HepG2 (cell line): Measurements from ENCODE around the gene PRCD. TPM values are rescaled to one million over a fixed set of nuclear protein-coding genes. Genes with fewer than 3 reads are reported as not detected.
A peak's percentile ranks its signal among the peaks of the same experiment; 100 is the strongest.

ENCODE experiments used
- ARNT2 ChIP-seq: sonication (generic); formaldehyde crosslinking; IDR thresholded peaks from 2 replicates; pipeline ENCODE4 v1.8.0; 2022; ENCODE audit warnings: mild to moderate bottlenecking, low read depth, missing genetic modification reagents, moderate library complexity
- ATAD3A ChIP-seq: sonication (generic); formaldehyde crosslinking; IDR thresholded peaks from 2 replicates; pipeline ENCODE4 v1.4.0; 2020; ENCODE audit warnings: missing genetic modification reagents
- ATF7-NPFF ChIP-seq: sonication (generic); formaldehyde crosslinking; IDR thresholded peaks from 2 replicates; pipeline ENCODE4 v1.8.1; 2023; ENCODE audit warnings: mild to moderate bottlenecking, low read depth, missing genetic modification reagents, moderate library complexity
- HMGA1 ChIP-seq: sonication (generic); formaldehyde crosslinking; conservative IDR thresholded peaks from 2 replicates; pipeline ENCODE4 v1.4.0; 2020; ENCODE audit warnings: missing genetic modification reagents
- HNRNPLL ChIP-seq: fragments of 200-400 bp; formaldehyde crosslinking; IDR thresholded peaks from 2 replicates; pipeline ENCODE4 v1.6.1; 2017; ENCODE audit warnings: mild to moderate bottlenecking, low read depth, low read length; ENCODE audit not compliant: poor library complexity, severe bottlenecking
- HOXA3 ChIP-seq: sonication (generic); formaldehyde crosslinking; IDR thresholded peaks from 2 replicates; pipeline ENCODE4 v1.5.0; 2020; ENCODE audit warnings: missing genetic modification reagents
- KLF16 ChIP-seq, 2 experiments: sonication (generic) in 1 of 2; formaldehyde crosslinking in 1 of 2; IDR thresholded peaks; 2 replicates each; pipeline versions ENCODE4 v1.6.1 to v1.8.0; 2016 to 2023; ENCODE audit warnings: missing genetic modification reagents in 2 of 2, missing compliant biosample characterization in 1 of 2
- PHB2 ChIP-seq: fragments of 450-650 bp; IDR thresholded peaks from 2 replicates; pipeline ENCODE4 v1.6.1; 2018; ENCODE audit not compliant: partially characterized antibody
- RBAK ChIP-seq: sonication (generic); formaldehyde crosslinking; IDR thresholded peaks from 2 replicates; pipeline ENCODE4 v1.5.1; 2020; ENCODE audit warnings: mild to moderate bottlenecking, missing genetic modification reagents
- SIN3B ChIP-seq: fragments of 150-350 bp; IDR thresholded peaks from 2 replicates; pipeline ENCODE4 v1.6.1; 2014; ENCODE audit warnings: low read length
- TCF7 ChIP-seq: sonication (generic); IDR thresholded peaks from 2 replicates; pipeline ENCODE4 v1.6.1; 2016; ENCODE audit warnings: antibody characterized with exemption, low read depth
- TCF7L2 ChIP-seq: IDR thresholded peaks from 2 replicates; pipeline ENCODE4 v1.6.1; 2011; ENCODE audit warnings: mild to moderate bottlenecking, low read depth, low read length, moderate library complexity
- U2AF1 ChIP-seq: fragments of 200-400 bp; formaldehyde crosslinking; optimal IDR thresholded peaks from 2 replicates; pipeline ENCODE3; 2017; ENCODE audit warnings: mild to moderate bottlenecking, low read depth, low read length
- XRCC5 ChIP-seq: fragments of 200-400 bp; formaldehyde crosslinking; optimal IDR thresholded peaks from 2 replicates; pipeline ENCODE3; 2017; ENCODE audit warnings: mild to moderate bottlenecking, low read length
- ZBTB38 ChIP-seq: sonication (generic); formaldehyde crosslinking; IDR thresholded peaks from 2 replicates; pipeline ENCODE4 v1.5.1; 2020; ENCODE audit warnings: mild to moderate bottlenecking, missing genetic modification reagents
- ZNF292 ChIP-seq: sonication (generic); formaldehyde crosslinking; IDR thresholded peaks from 2 replicates; pipeline ENCODE4 v1.8.1; 2022; ENCODE audit warnings: mild to moderate bottlenecking, low read depth, missing genetic modification reagents, borderline replicate concordance
- ZNF546 ChIP-seq: sonication (generic); formaldehyde crosslinking; conservative IDR thresholded peaks from 2 replicates; pipeline ENCODE4 v1.8.1; 2023; ENCODE audit warnings: mild to moderate bottlenecking, missing genetic modification reagents
- ZNF713 ChIP-seq: sonication (generic); formaldehyde crosslinking; IDR thresholded peaks from 2 replicates; pipeline ENCODE4 v1.4.0; 2020; ENCODE audit warnings: mild to moderate bottlenecking, missing genetic modification reagents
- ZNF83 ChIP-seq: sonication (generic); formaldehyde crosslinking; IDR thresholded peaks from 2 replicates; pipeline ENCODE4 v1.4.0; 2020; ENCODE audit warnings: missing genetic modification reagents, mild to moderate bottlenecking, borderline replicate concordance
- polyA plus RNA-seq, 8 experiments: library from polyadenylated mRNA; depleted of rRNA in 3 of 8; stranded (reverse) in 7 of 8; unstranded in 1 of 8; fragments of >200 nt; fragmentation: Illumina TruSeq in 4 of 8; extraction: Trizol in 4 of 8; gene quantifications; 2 replicates each; pipeline versions ENCODE4 v1.2.1 to v1.2.3, GENCODE V29; 2011 to 2016; ENCODE audit warnings: low read depth in 4 of 8, missing spikeins in 1 of 8, mixed read lengths in 1 of 8; ENCODE audit not compliant: insufficient read depth in 1 of 8
- total RNA-seq, 5 experiments: library from RNA; depleted of rRNA; stranded (reverse); fragments of >200 nt; fragmentation: Illumina TruSeq; extraction: Trizol; gene quantifications; 2 replicates each; pipeline ENCODE4 v1.2.3, GENCODE V29; 2016; ENCODE audit warnings: low read depth in 1 of 5
- TF ChIP-seq, protein P1 (sequence below): sonication (generic); formaldehyde crosslinking; conservative IDR thresholded peaks from 2 replicates; pipeline ENCODE4 v1.5.0; 2020; ENCODE audit warnings: missing genetic modification reagents
- TF ChIP-seq, protein P2 (sequence below): sonication (generic); formaldehyde crosslinking; IDR thresholded peaks from 2 replicates; pipeline ENCODE4 v1.8.0; 2022; ENCODE audit warnings: missing genetic modification reagents, mild to moderate bottlenecking, inconsistent platforms, borderline replicate concordance
- TF ChIP-seq, protein P3 (sequence below): sonication (generic); formaldehyde crosslinking; IDR thresholded peaks from 2 replicates; pipeline ENCODE4 v1.8.1; 2023; ENCODE audit warnings: mild to moderate bottlenecking, missing genetic modification reagents, borderline replicate concordance
- TF ChIP-seq, protein P4 (sequence below): sonication (generic); formaldehyde crosslinking; IDR thresholded peaks from 2 replicates; pipeline ENCODE4 v1.4.0; 2020; ENCODE audit warnings: missing genetic modification reagents
- TF ChIP-seq, protein P5 (sequence below): sonication (generic); formaldehyde crosslinking; IDR thresholded peaks from 2 replicates; pipeline ENCODE4 v1.4.0; 2020; ENCODE audit warnings: missing genetic modification reagents; ENCODE audit errors: not compliant biosample characterization

PRCD gene
- total and polyA plus RNA-seq, 2 of the 13 experiments (the other 11 are each of a cell fraction or from before 2014, with no cell fraction given) = 0.51 TPM; not detected in 1

DNA sequence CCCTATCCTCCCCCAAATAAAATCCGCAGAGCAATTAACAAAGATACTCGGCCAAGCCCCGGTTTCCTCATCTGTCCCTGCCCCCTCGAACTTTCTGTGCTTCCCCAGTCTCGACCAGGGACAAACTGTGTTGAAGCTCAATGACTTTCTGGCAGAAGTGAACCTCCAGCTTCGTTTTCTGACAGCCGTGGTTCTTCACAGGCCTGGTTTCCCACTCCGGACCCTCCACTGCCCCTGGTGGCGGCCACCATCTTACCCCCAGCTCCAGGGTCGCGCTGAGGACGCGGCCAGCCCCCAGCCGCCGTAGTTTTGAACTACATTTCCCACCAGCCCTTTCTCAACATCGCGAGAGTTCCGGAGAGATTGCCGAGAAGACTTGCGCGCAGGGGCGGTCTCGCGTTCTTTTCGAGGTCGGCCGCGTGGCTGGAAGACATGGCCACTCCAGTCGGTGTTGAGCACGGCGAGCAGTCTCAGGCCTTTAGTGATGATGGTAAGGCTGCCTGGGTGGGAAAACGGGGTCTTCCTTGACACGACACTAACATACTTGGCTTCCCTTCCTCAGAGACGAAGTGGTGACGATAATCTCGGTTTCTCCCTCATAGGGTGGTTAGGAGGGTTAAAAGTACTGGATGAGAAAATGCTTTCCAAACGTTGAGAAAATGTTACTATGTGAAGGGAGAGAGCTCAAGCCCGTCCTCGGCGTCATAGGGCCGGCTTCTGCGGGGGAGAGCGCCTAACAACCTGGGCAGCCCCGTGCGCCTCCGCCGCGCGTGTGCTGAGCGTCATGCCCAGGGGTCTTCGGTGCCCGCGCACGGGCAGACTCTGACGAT, 17.7 kb downstream of the PRCD start (continued):
- TF ChIP-seq ZNF83 (CRISPR knock-in tag) (no peak), ZNF292 (CRISPR knock-in tag) (no peak), XRCC5 (peak; percentile 99), KLF16 (CRISPR knock-in tag; IDR thresholded peaks at IDR 0.05) (peak in 1 of 2 experiments; percentile 91; a peak in 2 of 4 replicates), ZBTB38 (CRISPR knock-in tag) (peak; percentile 59; the same call in 1 of the 2 replicates), ZNF713 (CRISPR knock-in tag) (no peak), ATAD3A (CRISPR knock-in tag) (no peak), ATF7-NPFF (peak; percentile 82), HOXA3 (CRISPR knock-in tag) (peak; percentile 96), HMGA1 (CRISPR knock-in tag) (no peak), RBAK (CRISPR knock-in tag) (no peak), TCF7 (no peak; the same call in 1 of the 2 replicates), U2AF1 (no peak), HNRNPLL (peak; percentile 57), SIN3B (peak; percentile 77), PHB2 (no peak), ZNF546 (CRISPR knock-in tag) (0 out of 2 replicates have a peak, but pooled peaks have one; percentile 64), ARNT2 (peak; percentile 100), TCF7L2 (no peak)
- TF ChIP-seq, protein P1, sequence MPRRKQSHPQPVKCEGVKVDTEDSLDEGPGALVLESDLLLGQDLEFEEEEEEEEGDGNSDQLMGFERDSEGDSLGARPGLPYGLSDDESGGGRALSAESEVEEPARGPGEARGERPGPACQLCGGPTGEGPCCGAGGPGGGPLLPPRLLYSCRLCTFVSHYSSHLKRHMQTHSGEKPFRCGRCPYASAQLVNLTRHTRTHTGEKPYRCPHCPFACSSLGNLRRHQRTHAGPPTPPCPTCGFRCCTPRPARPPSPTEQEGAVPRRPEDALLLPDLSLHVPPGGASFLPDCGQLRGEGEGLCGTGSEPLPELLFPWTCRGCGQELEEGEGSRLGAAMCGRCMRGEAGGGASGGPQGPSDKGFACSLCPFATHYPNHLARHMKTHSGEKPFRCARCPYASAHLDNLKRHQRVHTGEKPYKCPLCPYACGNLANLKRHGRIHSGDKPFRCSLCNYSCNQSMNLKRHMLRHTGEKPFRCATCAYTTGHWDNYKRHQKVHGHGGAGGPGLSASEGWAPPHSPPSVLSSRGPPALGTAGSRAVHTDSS (CRISPR knock-in tag) = no peak
- TF ChIP-seq, protein P2, sequence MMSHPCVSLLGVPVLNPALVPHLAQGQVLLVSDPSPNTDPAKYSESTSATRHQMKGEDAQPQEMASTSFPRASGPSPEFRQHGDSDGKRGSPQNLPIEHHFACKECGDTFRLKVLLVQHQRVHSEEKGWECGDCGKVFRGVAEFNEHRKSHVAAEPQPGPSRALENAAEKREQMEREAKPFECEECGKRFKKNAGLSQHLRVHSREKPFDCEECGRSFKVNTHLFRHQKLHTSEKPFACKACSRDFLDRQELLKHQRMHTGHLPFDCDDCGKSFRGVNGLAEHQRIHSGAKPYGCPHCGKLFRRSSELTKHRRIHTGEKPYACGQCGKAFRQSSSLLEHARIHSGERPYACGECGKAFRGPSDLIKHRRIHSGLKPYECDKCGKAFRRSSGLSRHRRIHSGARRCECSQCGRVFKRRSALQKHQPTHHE (CRISPR knock-in tag) = peak; percentile 77; the same call in 1 of the 2 replicates
- TF ChIP-seq, protein P3, sequence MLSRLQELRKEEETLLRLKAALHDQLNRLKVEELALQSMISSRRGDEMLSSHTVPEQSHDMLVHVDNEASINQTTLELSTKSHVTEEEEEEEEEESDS (CRISPR knock-in tag) = no peak
- TF ChIP-seq, protein P4, sequence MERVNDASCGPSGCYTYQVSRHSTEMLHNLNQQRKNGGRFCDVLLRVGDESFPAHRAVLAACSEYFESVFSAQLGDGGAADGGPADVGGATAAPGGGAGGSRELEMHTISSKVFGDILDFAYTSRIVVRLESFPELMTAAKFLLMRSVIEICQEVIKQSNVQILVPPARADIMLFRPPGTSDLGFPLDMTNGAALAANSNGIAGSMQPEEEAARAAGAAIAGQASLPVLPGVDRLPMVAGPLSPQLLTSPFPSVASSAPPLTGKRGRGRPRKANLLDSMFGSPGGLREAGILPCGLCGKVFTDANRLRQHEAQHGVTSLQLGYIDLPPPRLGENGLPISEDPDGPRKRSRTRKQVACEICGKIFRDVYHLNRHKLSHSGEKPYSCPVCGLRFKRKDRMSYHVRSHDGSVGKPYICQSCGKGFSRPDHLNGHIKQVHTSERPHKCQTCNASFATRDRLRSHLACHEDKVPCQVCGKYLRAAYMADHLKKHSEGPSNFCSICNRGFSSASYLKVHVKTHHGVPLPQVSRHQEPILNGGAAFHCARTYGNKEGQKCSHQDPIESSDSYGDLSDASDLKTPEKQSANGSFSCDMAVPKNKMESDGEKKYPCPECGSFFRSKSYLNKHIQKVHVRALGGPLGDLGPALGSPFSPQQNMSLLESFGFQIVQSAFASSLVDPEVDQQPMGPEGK = peak; percentile 92
- TF ChIP-seq, protein P5, sequence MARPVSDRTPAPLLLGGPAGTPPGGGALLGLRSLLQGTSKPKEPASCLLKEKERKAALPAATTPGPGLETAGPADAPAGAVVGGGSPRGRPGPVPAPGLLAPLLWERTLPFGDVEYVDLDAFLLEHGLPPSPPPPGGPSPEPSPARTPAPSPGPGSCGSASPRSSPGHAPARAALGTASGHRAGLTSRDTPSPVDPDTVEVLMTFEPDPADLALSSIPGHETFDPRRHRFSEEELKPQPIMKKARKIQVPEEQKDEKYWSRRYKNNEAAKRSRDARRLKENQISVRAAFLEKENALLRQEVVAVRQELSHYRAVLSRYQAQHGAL (CRISPR knock-in tag) = no peak
